Lung (tissue), 12 donors: ENCODE data around the gene MAP7D1. TPM values are rescaled to one million over a fixed set of nuclear protein-coding genes. Genes with fewer than 3 reads are reported as not detected.
A peak's percentile ranks its signal among the peaks of the same experiment; 100 is the strongest.

ENCODE experiments used
- ATAC-seq: fragments of 200-7000 bp; cut with Tn5 transposase; one replicate; pipeline ENCODE4 v1.9.1; 2020; ENCODE audit warnings: moderate number of reproducible peaks; ENCODE audit not compliant: insufficient read depth, low FRiP score
- DNase-seq, 3 donors: peaks; one replicate each; pipeline ENCODE4 v3.0.0-alpha.2; 2013 to 2017
- H3K27ac ChIP-seq, 2 donors: one replicate each; pipeline ENCODE4 v1.5.1; 2013; ENCODE audit warnings: mild to moderate bottlenecking in 2 of 2, moderate library complexity in 2 of 2, control low read depth in 1 of 2, inconsistent platforms in 1 of 2, low read depth in 1 of 2, low read length in 1 of 2
- H3K27me3 ChIP-seq, 3 donors: one replicate each; pipeline ENCODE4 v1.5.1; 2013; ENCODE audit warnings: low read length in 2 of 3; ENCODE audit not compliant: control insufficient read depth in 3 of 3, insufficient read depth in 3 of 3
- H3K36me3 ChIP-seq, 4 donors: one replicate each; pipeline ENCODE4 v1.5.1; 2013; ENCODE audit warnings: low read length in 4 of 4, mild to moderate bottlenecking in 1 of 4, moderate library complexity in 1 of 4; ENCODE audit not compliant: control insufficient read depth in 4 of 4, insufficient read depth in 4 of 4
- H3K4me1 ChIP-seq, 5 donors: one replicate each; pipeline ENCODE4 v1.5.1; 2013; ENCODE audit warnings: low read length in 5 of 5, mild to moderate bottlenecking in 2 of 5, moderate library complexity in 1 of 5; ENCODE audit not compliant: control insufficient read depth in 5 of 5, insufficient read depth in 5 of 5
- H3K4me3 ChIP-seq: one replicate; pipeline ENCODE4 v1.5.1; 2013; ENCODE audit warnings: mild to moderate bottlenecking, control low read depth, moderate library complexity
- H3K9ac ChIP-seq, 2 donors: one replicate each; pipeline ENCODE4 v1.5.1; 2013; ENCODE audit warnings: low read length in 2 of 2, control low read depth in 1 of 2; ENCODE audit not compliant: insufficient read depth in 1 of 2
- H3K9me3 ChIP-seq, 4 donors: one replicate each; pipeline ENCODE4 v1.5.1; 2013; ENCODE audit warnings: low read length in 3 of 4, mild to moderate bottlenecking in 1 of 4, moderate library complexity in 1 of 4; ENCODE audit not compliant: control insufficient read depth in 4 of 4, insufficient read depth in 3 of 4
- WGBS, 2 donors: extraction: QIAGEN DNeasy Blood & Tissue Kit; methylation state at CpG; one replicate each; pipeline ENCODE4 v1.1.7; 2013; 5-methylcytosine and 5-hydroxymethylcytosine counted together
- polyA plus RNA-seq, 2 donors: library from polyadenylated mRNA; stranded (reverse); fragments of 200-250 nt; gene quantifications; one replicate each; pipeline ENCODE4 v1.2.1, GENCODE V29; 2013
- total RNA-seq, 2 donors: library from RNA; depleted of rRNA in 1 of 2; stranded (reverse); fragments of >200 nt in 1 of 2; gene quantifications; one replicate each; pipeline ENCODE4 v1.2.1, GENCODE V29; 2014 to 2021
- TF ChIP-seq, protein P1 (sequence below): IDR thresholded peaks from 2 replicates; pipeline ENCODE4 v1.5.1; 2012; ENCODE audit warnings: mild to moderate bottlenecking; ENCODE audit errors: control extremely low read depth, extremely low read depth
- donor health status: control.
- donor health status: control.
- donor health status: Bipolar disorder and iron deficiency.
- donor health status: healthy.
- donor health status: DM: yes; HTN: yes; CAD: no.

The MAP7D1 gene
- total and polyA plus RNA-seq, 4 donors: 47.3 to 140 (median 78.5) TPM

DNA sequence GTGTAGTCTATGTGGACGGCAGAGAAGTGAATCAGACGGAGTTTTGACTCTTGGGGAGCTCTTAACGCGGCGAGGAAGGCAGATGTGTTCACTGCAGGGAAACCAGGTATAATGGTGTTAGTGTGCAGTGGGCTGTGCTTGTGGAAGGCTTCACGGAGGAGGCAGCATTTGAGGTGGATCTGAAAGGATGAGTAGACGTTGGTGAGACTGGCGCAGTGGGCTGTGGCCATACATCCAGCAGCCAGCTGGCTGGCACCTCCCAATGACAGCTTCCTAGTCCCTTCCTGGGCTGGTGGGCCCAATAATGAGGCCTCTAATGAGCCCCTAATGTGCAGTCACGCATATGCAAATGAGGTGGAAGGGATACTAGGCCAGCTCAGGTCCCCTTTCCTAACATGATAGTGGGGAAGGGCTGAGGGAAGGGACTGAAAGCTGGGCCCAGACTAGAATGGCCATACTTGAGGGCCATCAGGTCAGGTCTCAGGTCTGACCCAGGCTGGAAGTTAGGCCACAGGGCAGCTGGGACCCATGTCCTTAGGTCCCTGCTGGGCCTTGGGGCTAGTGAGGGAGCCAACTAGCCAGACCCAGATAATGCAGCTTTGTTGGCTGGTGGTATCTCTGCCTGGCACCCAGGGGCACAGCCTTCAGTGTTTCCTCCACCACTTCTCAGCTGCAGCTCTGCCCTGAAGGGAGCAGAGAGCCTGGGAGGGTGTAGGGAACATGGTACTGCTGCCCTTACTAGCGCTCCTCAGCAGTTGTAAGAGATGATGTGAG lies 3.8 kb downstream of the MAP7D1 start:
- ATAC-seq (no peak), DNase-seq (no peak)
- H3K27me3 ChIP-seq: no peaks in the 10 kb centered on the region
- peak overlapping the region; percentile 94 to 95 for H3K27ac ChIP-seq
- H3K4me1 ChIP-seq: peaks cover 14 to 66% (median 28%) of the 10 kb centered on the region in 5 donors
- no peaks in the 10 kb centered on the region for H3K9me3 ChIP-seq
- H3K4me3 ChIP-seq: no peak overlapping the region
- peaks cover 0 to 4% (median 0%) of the 10 kb centered on the region in 4 donors for H3K36me3 ChIP-seq
- TF ChIP-seq, protein P1, sequence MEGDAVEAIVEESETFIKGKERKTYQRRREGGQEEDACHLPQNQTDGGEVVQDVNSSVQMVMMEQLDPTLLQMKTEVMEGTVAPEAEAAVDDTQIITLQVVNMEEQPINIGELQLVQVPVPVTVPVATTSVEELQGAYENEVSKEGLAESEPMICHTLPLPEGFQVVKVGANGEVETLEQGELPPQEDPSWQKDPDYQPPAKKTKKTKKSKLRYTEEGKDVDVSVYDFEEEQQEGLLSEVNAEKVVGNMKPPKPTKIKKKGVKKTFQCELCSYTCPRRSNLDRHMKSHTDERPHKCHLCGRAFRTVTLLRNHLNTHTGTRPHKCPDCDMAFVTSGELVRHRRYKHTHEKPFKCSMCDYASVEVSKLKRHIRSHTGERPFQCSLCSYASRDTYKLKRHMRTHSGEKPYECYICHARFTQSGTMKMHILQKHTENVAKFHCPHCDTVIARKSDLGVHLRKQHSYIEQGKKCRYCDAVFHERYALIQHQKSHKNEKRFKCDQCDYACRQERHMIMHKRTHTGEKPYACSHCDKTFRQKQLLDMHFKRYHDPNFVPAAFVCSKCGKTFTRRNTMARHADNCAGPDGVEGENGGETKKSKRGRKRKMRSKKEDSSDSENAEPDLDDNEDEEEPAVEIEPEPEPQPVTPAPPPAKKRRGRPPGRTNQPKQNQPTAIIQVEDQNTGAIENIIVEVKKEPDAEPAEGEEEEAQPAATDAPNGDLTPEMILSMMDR: no peak
- WGBS, 2 donors: 85 to 90% methylated on average over 10 of the region's 10 CpGs
- H3K9ac ChIP-seq: peak overlapping the region in 1 of 2 donors; percentile 26

DNA sequence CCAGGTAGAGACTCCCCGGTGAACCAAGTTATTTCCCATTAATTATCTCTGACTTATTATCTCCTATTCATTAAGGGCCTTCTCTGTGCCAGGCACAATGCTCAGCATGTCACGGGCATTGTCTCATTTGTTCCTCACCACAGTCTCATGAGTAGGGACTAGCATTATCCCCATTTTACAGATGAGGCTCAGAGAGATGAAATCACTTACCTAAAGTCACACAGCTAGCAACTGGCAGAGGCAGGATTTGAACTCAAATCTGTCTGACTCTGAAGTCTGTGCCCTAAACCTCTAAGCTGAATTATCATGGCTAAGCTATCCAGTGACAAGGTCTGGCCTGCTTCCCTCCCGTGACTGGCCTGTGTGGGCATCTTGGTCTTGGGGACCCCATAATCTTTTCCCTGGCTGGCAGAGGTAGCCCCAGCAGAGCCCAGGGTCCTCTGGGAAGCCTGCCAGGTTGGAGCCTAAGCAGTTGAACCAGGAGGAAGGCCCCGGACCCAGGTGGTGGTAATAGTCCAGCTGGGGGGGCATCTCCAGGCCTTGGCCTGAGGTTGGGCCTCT lies 4.5 kb downstream of the MAP7D1 start:
- no peaks in the 10 kb centered on the region for H3K9me3 ChIP-seq
- DNase-seq: no peak
- H3K36me3 ChIP-seq: peaks cover 0 to 4% (median 0%) of the 10 kb centered on the region in 4 donors
- H3K4me1 ChIP-seq: peaks cover 14 to 59% (median 28%) of the 10 kb centered on the region in 5 donors
- peak overlapping the region; percentile 26 to 60 for H3K9ac ChIP-seq
- WGBS, 2 donors: 39 to 49% methylated on average over 4 of the region's 4 CpGs
- H3K27ac ChIP-seq: peak overlapping the region; percentile 94 to 95
- TF ChIP-seq, protein P1: no peak
- ATAC-seq: no peak
- H3K4me3 ChIP-seq: no peak overlapping the region
- H3K27me3 ChIP-seq: no peaks in the 10 kb centered on the region

DNA sequence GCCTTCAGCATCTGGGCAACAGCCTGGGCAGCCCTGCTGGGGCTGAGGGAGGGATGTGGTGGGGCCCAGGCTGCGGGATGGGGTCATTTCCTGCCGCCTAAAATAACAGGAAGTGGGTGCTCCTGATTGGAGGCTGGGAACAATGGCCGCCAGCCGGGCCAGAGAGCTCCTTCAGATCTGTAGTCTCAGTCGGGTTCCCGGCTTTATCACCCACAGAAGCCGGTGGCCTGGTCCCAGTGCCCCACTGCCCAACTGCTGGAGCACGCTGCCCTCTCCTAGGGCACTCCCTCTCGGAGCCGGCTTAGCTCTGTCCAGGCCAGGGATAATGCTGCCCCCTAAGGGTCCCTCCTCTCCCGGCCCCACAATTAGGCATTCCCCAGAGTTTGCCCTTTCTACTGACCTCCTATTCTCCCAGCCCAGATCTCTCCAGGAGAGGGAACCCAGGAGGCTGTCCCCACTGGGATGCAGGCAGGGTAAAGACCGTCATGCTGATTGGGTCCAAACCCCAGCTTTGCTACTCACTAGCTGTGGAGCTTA lies 5.1 kb downstream of the MAP7D1 start:
- peak overlapping the region; percentile 94 to 95 for H3K27ac ChIP-seq
- H3K9ac ChIP-seq: peak overlapping the region; percentile 60 to 81
- peaks cover 0 to 4% (median 0%) of the 10 kb centered on the region in 4 donors for H3K36me3 ChIP-seq
- peak; percentile 76 to 83 (median 77) for DNase-seq
- peak overlapping the region; percentile 26 for H3K4me3 ChIP-seq
- WGBS, 2 donors: 2 to 5% methylated on average over 11 to 12 of the region's 12 CpGs
- no peaks in the 10 kb centered on the region for H3K9me3 ChIP-seq
- TF ChIP-seq, protein P1: no peak
- H3K27me3 ChIP-seq: no peaks in the 10 kb centered on the region
- ATAC-seq: no peak
- peaks cover 14 to 59% (median 28%) of the 10 kb centered on the region in 5 donors for H3K4me1 ChIP-seq
